WTC11 (cell line): Measurements from ENCODE around the gene PCNP. TPM values are rescaled to one million over a fixed set of nuclear protein-coding genes. Genes with fewer than 3 reads are reported as not detected.

Experiments used
- ATAC-seq: fragments of 200-7000 bp; cut with Tn5 transposase; 2 replicates; pipeline ENCODE4 v1.10.0; 2021; ENCODE audit warnings: mild to moderate bottlenecking, moderate library complexity
- CTCF ChIA-PET: fragments of 300-600 bp; sonication (Branson Sonifier 250); formaldehyde crosslinking; loops from one replicate; lab custom pipeline; 2021; ENCODE audit warnings: antibody characterized with exemption; lab: Charles Lee
- POLR2A ChIA-PET: fragments of 350-600 bp; sonication (Branson Sonifier 250); formaldehyde crosslinking; loops from one replicate; lab custom pipeline; 2021; ENCODE audit warnings: antibody characterized with exemption; lab: Charles Lee
- DNase-seq: peaks from one replicate; pipeline ENCODE4 v3.0.0; 2021; ENCODE audit warnings: low spot score
- H3K27ac Mint-ChIP-seq: 2 replicates; pipeline ENCODE4 v1.8.0; 2021; ENCODE audit warnings: mixed read lengths
- H3K27me3 Mint-ChIP-seq: 2 replicates; pipeline ENCODE4 v1.8.0; 2021; ENCODE audit warnings: low read depth, mild to moderate bottlenecking, moderate library complexity, mixed read lengths
- H3K36me3 Mint-ChIP-seq: 2 replicates; pipeline ENCODE4 v1.8.0; 2021; ENCODE audit warnings: mixed read lengths
- H3K4me1 Mint-ChIP-seq: 2 replicates; pipeline ENCODE4 v1.8.0; 2022; ENCODE audit warnings: mixed read lengths
- H3K4me3 Mint-ChIP-seq: 2 replicates; pipeline ENCODE4 v1.8.0; 2021; ENCODE audit warnings: mild to moderate bottlenecking, moderate library complexity, mixed read lengths
- H3K9me3 Mint-ChIP-seq: 2 replicates; pipeline ENCODE4 v1.8.0; 2021; ENCODE audit warnings: mixed read lengths
- CBFB ChIP-seq: sonication (generic); formaldehyde crosslinking; IDR thresholded peaks from 2 replicates; pipeline ENCODE4 v1.8.1; 2022; ENCODE audit warnings: mild to moderate bottlenecking, low read depth, missing genetic modification reagents
- CREB1 ChIP-seq: sonication (generic); formaldehyde crosslinking; IDR thresholded peaks from 2 replicates; pipeline ENCODE4 v1.8.0; 2023; ENCODE audit warnings: mild to moderate bottlenecking, missing genetic modification reagents
- E2F1 ChIP-seq: sonication (generic); formaldehyde crosslinking; IDR thresholded peaks from 2 replicates; pipeline ENCODE4 v1.8.0; 2022; ENCODE audit warnings: mild to moderate bottlenecking, missing genetic modification reagents
- ETV6 ChIP-seq: sonication (generic); formaldehyde crosslinking; IDR thresholded peaks from 2 replicates; pipeline ENCODE4 v1.8.1; 2022; ENCODE audit warnings: mild to moderate bottlenecking, missing genetic modification reagents
- MXD4 ChIP-seq: fragments of 250-450 bp; sonication (Bioruptor Pico); IDR thresholded peaks from 2 replicates; pipeline ENCODE4 v1.8.0; 2021; ENCODE audit warnings: mild to moderate bottlenecking, moderate library complexity, borderline replicate concordance
- MYBL2 ChIP-seq: sonication (generic); formaldehyde crosslinking; IDR thresholded peaks from 2 replicates; pipeline ENCODE4 v1.8.1; 2023; ENCODE audit warnings: mild to moderate bottlenecking, moderate library complexity, missing genetic modification reagents
- PRRX2 ChIP-seq: fragments of 250-450 bp; sonication (Bioruptor Pico); IDR thresholded peaks from 2 replicates; pipeline ENCODE4 v1.8.0; 2021; ENCODE audit warnings: mild to moderate bottlenecking
- RELA ChIP-seq: sonication (generic); formaldehyde crosslinking; IDR thresholded peaks from 2 replicates; pipeline ENCODE4 v1.8.1; 2022; ENCODE audit warnings: missing genetic modification reagents, mild to moderate bottlenecking, borderline replicate concordance
- TP53 ChIP-seq: sonication (generic); formaldehyde crosslinking; IDR thresholded peaks from 2 replicates; pipeline ENCODE4 v1.8.1; 2023; ENCODE audit warnings: mild to moderate bottlenecking, missing genetic modification reagents
- ZBTB21 ChIP-seq: sonication (generic); formaldehyde crosslinking; IDR thresholded peaks from 2 replicates; pipeline ENCODE4 v1.8.1; 2023; ENCODE audit warnings: mild to moderate bottlenecking, missing genetic modification reagents, borderline replicate concordance
- ZNF396 ChIP-seq: fragments of 250-450 bp; sonication (Bioruptor Pico); IDR thresholded peaks from 2 replicates; pipeline ENCODE4 v1.8.0; 2021; ENCODE audit warnings: mild to moderate bottlenecking, moderate library complexity, borderline replicate concordance
- ZNF423 ChIP-seq: fragments of 250-450 bp; sonication (Bioruptor Pico); IDR thresholded peaks from 2 replicates; pipeline ENCODE4 v2.1.2; 2022; ENCODE audit warnings: mild to moderate bottlenecking, moderate library complexity
- ZNF671 ChIP-seq: fragments of 250-450 bp; sonication (Bioruptor Pico); IDR thresholded peaks from 2 replicates; pipeline ENCODE4 v1.8.0; 2021; ENCODE audit warnings: mild to moderate bottlenecking
- total RNA-seq: library from RNA; stranded (reverse); gene quantifications from 3 replicates; pipeline ENCODE4 v1.2.3, GENCODE V29; 2021
- TF ChIP-seq, protein P1 (sequence below): fragments of 250-450 bp; sonication (Bioruptor Pico); IDR thresholded peaks from 2 replicates; pipeline ENCODE4 v1.9.0; 2021; ENCODE audit warnings: mild to moderate bottlenecking
- TF ChIP-seq, protein P2 (sequence below): sonication (generic); formaldehyde crosslinking; IDR thresholded peaks from 2 replicates; pipeline ENCODE4 v1.8.1; 2023; ENCODE audit warnings: mild to moderate bottlenecking, missing genetic modification reagents, borderline replicate concordance
- TF ChIP-seq, protein P3 (sequence below): sonication (generic); formaldehyde crosslinking; IDR thresholded peaks from 2 replicates; pipeline ENCODE4 v1.8.0; 2023; ENCODE audit warnings: missing genetic modification reagents
- TF ChIP-seq, protein P4 (sequence below): sonication (generic); formaldehyde crosslinking; IDR thresholded peaks from 2 replicates; pipeline ENCODE4 v1.8.1; 2023; ENCODE audit warnings: mild to moderate bottlenecking, moderate library complexity, missing genetic modification reagents
- TF ChIP-seq, protein P5 (sequence below): fragments of 250-450 bp; sonication (Bioruptor Pico); conservative IDR thresholded peaks from 2 replicates; pipeline ENCODE4 v1.9.0; 2021; ENCODE audit warnings: mild to moderate bottlenecking

The PCNP gene
- total RNA-seq, 1 experiment from 2014 or later = 187 TPM

GRCh38 chr3:101639280-101639963 lies 65.4 kb downstream of the PCNP start:
- no peak for ATAC-seq
- Mint-ChIP-seq H3K27me3 (no peaks in the 10 kb centered on the region), H3K9me3 (no peaks in the 10 kb centered on the region), H3K4me3 (no peak overlapping the region), H3K36me3 (no peaks in the 10 kb centered on the region)
- CTCF ChIA-PET = no interaction called here
- TF ChIP-seq RELA (CRISPR knock-in tag) (no peak), E2F1 (CRISPR knock-in tag) (no peak), ETV6 (CRISPR knock-in tag) (no peak), ZNF671 (CRISPR knock-in tag) (no peak), ZBTB21 (no peak), TP53 (no peak), ZNF423 (CRISPR knock-in tag) (no peak), PRRX2 (CRISPR knock-in tag) (no peak), ZNF396 (no peak), CREB1 (CRISPR knock-in tag) (no peak), MYBL2 (no peak), CBFB (CRISPR knock-in tag) (no peak), MXD4 (no peak)
- TF ChIP-seq, protein P1, sequence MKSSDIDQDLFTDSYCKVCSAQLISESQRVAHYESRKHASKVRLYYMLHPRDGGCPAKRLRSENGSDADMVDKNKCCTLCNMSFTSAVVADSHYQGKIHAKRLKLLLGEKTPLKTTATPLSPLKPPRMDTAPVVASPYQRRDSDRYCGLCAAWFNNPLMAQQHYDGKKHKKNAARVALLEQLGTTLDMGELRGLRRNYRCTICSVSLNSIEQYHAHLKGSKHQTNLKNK (CRISPR knock-in tag) = no peak
- TF ChIP-seq, protein P2, sequence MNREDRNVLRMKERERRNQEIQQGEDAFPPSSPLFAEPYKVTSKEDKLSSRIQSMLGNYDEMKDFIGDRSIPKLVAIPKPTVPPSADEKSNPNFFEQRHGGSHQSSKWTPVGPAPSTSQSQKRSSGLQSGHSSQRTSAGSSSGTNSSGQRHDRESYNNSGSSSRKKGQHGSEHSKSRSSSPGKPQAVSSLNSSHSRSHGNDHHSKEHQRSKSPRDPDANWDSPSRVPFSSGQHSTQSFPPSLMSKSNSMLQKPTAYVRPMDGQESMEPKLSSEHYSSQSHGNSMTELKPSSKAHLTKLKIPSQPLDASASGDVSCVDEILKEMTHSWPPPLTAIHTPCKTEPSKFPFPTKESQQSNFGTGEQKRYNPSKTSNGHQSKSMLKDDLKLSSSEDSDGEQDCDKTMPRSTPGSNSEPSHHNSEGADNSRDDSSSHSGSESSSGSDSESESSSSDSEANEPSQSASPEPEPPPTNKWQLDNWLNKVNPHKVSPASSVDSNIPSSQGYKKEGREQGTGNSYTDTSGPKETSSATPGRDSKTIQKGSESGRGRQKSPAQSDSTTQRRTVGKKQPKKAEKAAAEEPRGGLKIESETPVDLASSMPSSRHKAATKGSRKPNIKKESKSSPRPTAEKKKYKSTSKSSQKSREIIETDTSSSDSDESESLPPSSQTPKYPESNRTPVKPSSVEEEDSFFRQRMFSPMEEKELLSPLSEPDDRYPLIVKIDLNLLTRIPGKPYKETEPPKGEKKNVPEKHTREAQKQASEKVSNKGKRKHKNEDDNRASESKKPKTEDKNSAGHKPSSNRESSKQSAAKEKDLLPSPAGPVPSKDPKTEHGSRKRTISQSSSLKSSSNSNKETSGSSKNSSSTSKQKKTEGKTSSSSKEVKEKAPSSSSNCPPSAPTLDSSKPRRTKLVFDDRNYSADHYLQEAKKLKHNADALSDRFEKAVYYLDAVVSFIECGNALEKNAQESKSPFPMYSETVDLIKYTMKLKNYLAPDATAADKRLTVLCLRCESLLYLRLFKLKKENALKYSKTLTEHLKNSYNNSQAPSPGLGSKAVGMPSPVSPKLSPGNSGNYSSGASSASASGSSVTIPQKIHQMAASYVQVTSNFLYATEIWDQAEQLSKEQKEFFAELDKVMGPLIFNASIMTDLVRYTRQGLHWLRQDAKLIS (CRISPR knock-in tag) = no peak
- TF ChIP-seq, protein P3, sequence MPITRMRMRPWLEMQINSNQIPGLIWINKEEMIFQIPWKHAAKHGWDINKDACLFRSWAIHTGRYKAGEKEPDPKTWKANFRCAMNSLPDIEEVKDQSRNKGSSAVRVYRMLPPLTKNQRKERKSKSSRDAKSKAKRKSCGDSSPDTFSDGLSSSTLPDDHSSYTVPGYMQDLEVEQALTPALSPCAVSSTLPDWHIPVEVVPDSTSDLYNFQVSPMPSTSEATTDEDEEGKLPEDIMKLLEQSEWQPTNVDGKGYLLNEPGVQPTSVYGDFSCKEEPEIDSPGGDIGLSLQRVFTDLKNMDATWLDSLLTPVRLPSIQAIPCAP (CRISPR knock-in tag) = no peak
- TF ChIP-seq, protein P4, sequence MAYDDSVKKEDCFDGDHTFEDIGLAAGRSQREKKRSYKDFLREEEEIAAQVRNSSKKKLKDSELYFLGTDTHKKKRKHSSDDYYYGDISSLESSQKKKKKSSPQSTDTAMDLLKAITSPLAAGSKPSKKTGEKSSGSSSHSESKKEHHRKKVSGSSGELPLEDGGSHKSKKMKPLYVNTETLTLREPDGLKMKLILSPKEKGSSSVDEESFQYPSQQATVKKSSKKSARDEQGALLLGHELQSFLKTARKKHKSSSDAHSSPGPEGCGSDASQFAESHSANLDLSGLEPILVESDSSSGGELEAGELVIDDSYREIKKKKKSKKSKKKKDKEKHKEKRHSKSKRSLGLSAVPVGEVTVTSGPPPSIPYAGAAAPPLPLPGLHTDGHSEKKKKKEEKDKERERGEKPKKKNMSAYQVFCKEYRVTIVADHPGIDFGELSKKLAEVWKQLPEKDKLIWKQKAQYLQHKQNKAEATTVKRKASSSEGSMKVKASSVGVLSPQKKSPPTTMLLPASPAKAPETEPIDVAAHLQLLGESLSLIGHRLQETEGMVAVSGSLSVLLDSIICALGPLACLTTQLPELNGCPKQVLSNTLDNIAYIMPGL (CRISPR knock-in tag) = no peak
- TF ChIP-seq, protein P5, sequence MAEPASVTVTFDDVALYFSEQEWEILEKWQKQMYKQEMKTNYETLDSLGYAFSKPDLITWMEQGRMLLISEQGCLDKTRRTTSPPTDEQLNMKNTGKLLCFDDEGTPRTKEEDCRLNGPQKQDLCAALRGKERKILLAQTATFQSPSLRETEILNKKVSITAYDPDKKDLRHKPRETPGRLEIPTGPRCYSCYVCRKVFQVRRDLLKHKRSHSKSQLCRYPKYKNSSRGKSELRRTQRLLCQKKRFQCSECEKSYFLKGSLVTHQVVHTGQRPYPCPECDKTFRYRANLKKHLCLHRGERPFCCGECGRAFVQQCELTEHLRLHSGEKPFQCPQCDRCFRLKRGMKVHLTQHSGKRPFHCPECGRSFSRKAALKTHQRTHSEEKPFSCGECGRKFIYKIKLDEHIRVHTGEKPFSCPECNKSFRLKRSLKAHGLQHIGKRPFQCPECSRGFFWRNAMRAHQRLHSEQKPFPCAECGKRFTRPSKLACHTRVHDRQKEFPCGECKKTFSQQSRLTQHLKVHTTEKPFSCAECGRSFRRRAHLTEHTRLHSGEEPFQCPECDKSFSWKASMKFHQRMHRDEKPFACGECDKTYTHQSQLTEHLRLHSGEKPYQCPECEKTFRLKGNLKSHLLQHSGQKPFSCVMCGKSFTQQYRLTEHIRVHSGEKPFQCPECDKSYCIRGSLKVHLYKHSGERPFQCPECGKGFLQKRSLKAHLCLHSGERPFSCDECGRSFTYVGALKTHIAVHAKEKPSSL = no peak
- TF ChIP-seq, all 79 proteins: peak for 0
- DNase-seq = no peak
- Mint-ChIP-seq H3K27ac (no peak overlapping the region), H3K4me1 (peaks cover 40% of the 10 kb centered on the region)
- POLR2A ChIA-PET = no interaction called here
